Endothelial cell of umbilical vein (primary cell): ENCODE results near the gene SMOC1. TPM values are rescaled to one million over a fixed set of nuclear protein-coding genes. Genes with fewer than 3 reads are reported as not detected.

Experiments
- BruUV-seq: library from RNA; stranded (reverse); fragments of 400-500 nt; replicated peaks from 2 replicates; lab custom pipeline; 2021; lab: Mats Ljungman, UMichigan
- CTCF ChIA-PET: fragments of 300-600, 350-600 bp; sonication (Branson Sonifier 250); formaldehyde crosslinking; loops from one replicate; lab custom pipeline; 2021; ENCODE audit warnings: antibody characterized with exemption, inconsistent platforms; lab: Charles Lee
- POLR2A ChIA-PET: fragments of 300-600, 350-600 bp; sonication (Branson Sonifier 250); formaldehyde crosslinking; loops from one replicate; lab custom pipeline; 2021; ENCODE audit warnings: antibody characterized with exemption, inconsistent platforms; lab: Charles Lee
- DNase-seq: peaks from one replicate; pipeline ENCODE4 v3.0.0-alpha.2; 2011; ENCODE audit warnings: low read depth, low spot score
- FAIRE-seq: peaks from 2 replicates; lab custom pipeline; 2011; peaks lifted over from hg19 to GRCh38; lab: Jason Lieb, UNC
- H2AFZ ChIP-seq: 2 replicates; pipeline ENCODE4 v1.6.0; 2012; ENCODE audit warnings: low read depth, low read length, control low read depth, inconsistent platforms
- H3K27ac ChIP-seq: 2 replicates; pipeline ENCODE4 v1.5.1; 2011; ENCODE audit warnings: low read depth, mild to moderate bottlenecking, control low read depth, low read length, moderate library complexity; ENCODE audit not compliant: insufficient read depth
- H3K27me3 ChIP-seq, 2 experiments: 2 replicates each; pipeline versions ENCODE4 v1.6.0 to v1.6.1; 2011; ENCODE audit warnings: low read length in 2 of 2, mixed read lengths in 1 of 2; ENCODE audit not compliant: control insufficient read depth in 2 of 2, insufficient read depth in 2 of 2
- H3K36me3 ChIP-seq, 2 experiments: 2 replicates in 1 of 2; 3 replicates in 1 of 2; pipeline ENCODE4 v1.5.1; 2011; ENCODE audit warnings: low read length in 2 of 2, mild to moderate bottlenecking in 1 of 2, moderate library complexity in 1 of 2; ENCODE audit not compliant: control insufficient read depth in 2 of 2, insufficient read depth in 2 of 2; ENCODE audit errors: extremely low read depth in 1 of 2
- H3K4me1 ChIP-seq: 3 replicates; pipeline ENCODE4 v1.5.1; 2011; ENCODE audit warnings: mild to moderate bottlenecking, low read length; ENCODE audit not compliant: control insufficient read depth, insufficient read depth; ENCODE audit errors: extremely low read depth
- H3K4me2 ChIP-seq: 2 replicates; pipeline ENCODE4 v1.6.1; 2011; ENCODE audit warnings: low read length, control low read depth, mixed read lengths; ENCODE audit not compliant: insufficient read depth
- H3K4me3 ChIP-seq, 3 experiments: fragments of 200-600 bp in 1 of 3; sonication (generic), shearing (Covaris generic) in 1 of 3; replicated peaks in 1 of 3; 2 replicates each; pipeline ENCODE4 v1.5.1; 2011 to 2016; ENCODE audit warnings: control low read depth in 3 of 3, low read length in 3 of 3, mild to moderate bottlenecking in 2 of 3, inconsistent platforms in 1 of 3, low read depth in 1 of 3, moderate library complexity in 1 of 3; ENCODE audit not compliant: insufficient read depth in 1 of 3
- H3K79me2 ChIP-seq: 2 replicates; pipeline ENCODE4 v1.6.0; 2012; ENCODE audit warnings: low read length, inconsistent platforms; ENCODE audit not compliant: control insufficient read depth, insufficient read depth
- H3K9ac ChIP-seq: replicated peaks from 2 replicates; pipeline ENCODE3; 2011; ENCODE audit warnings: low read length, control low read depth; ENCODE audit not compliant: insufficient read depth; ENCODE audit errors: extremely low read depth
- H3K9me1 ChIP-seq: replicated peaks from 3 replicates; pipeline ENCODE4 v1.6.0; 2011; ENCODE audit warnings: mild to moderate bottlenecking, low read length; ENCODE audit not compliant: control insufficient read depth, insufficient read depth; ENCODE audit errors: extremely low read depth
- H3K9me3 ChIP-seq: replicated peaks from 2 replicates; pipeline ENCODE4 v1.5.1; 2012; ENCODE audit warnings: low read length, inconsistent platforms; ENCODE audit not compliant: control insufficient read depth, insufficient read depth
- H4K20me1 ChIP-seq: replicated peaks from 2 replicates; pipeline ENCODE3; 2011; ENCODE audit warnings: mild to moderate bottlenecking, low read length; ENCODE audit not compliant: control insufficient read depth, insufficient read depth; ENCODE audit errors: extremely low read depth
- CTCF ChIP-seq, 2 donors: IDR thresholded peaks; 1 replicate in 1 of 2; 2 replicates in 1 of 2; pipeline ENCODE4 v1.5.1; 2011; ENCODE audit warnings: low read length in 2 of 2, mild to moderate bottlenecking in 2 of 2, moderate library complexity in 2 of 2, control low read depth in 1 of 2, inconsistent platforms in 1 of 2, low read depth in 1 of 2; ENCODE audit not compliant: insufficient read depth in 1 of 2; ENCODE audit errors: extremely low read depth in 1 of 2
- EZH2 ChIP-seq: IDR thresholded peaks from 2 replicates; pipeline ENCODE4 v1.6.1; 2012; ENCODE audit warnings: borderline replicate concordance, low read depth, mild to moderate bottlenecking, moderate library complexity, low read length, inconsistent platforms; ENCODE audit not compliant: severe bottlenecking
- FOS ChIP-seq: IDR thresholded peaks from 2 replicates; pipeline ENCODE4 v1.6.1; 2011; ENCODE audit warnings: mild to moderate bottlenecking, low read length, moderate library complexity, borderline replicate concordance; ENCODE audit not compliant: insufficient read depth
- GATA2 ChIP-seq: IDR thresholded peaks from 2 replicates; pipeline ENCODE4 v1.7.0; 2011; ENCODE audit warnings: low read depth, mild to moderate bottlenecking, moderate library complexity, mixed read lengths, low read length; ENCODE audit not compliant: insufficient read length, insufficient read depth
- JUN ChIP-seq: IDR thresholded peaks from 2 replicates; pipeline ENCODE4 v1.6.1; 2011; ENCODE audit warnings: borderline replicate concordance, low read depth; ENCODE audit not compliant: insufficient read length, insufficient read depth
- MAX ChIP-seq: IDR thresholded peaks from 2 replicates; pipeline ENCODE4 v1.6.1; 2011; ENCODE audit not compliant: insufficient read depth, insufficient read length
- MYC ChIP-seq: IDR thresholded peaks from one replicate; pipeline ENCODE4 v1.6.1; 2011; ENCODE audit warnings: mild to moderate bottlenecking, low read depth, low read length
- POLR2A ChIP-seq: IDR thresholded peaks from 2 replicates; pipeline ENCODE4 v1.6.1; 2012; ENCODE audit warnings: low read depth, mild to moderate bottlenecking, control low read depth, low read length
- POLR2AphosphoS5 ChIP-seq: IDR thresholded peaks from 2 replicates; pipeline ENCODE4 v1.6.1; 2012; ENCODE audit warnings: low read depth, mild to moderate bottlenecking, control low read depth, low read length, moderate library complexity; ENCODE audit not compliant: insufficient read depth
- dilution Hi-C: fragments of 300-500 bp; cut with MboI; formaldehyde crosslinking; loops from one replicate; pipeline ENCODE4 v1.15.0; 2019; ENCODE audit warnings: low sequenced_read_pairs; ENCODE audit not compliant: extremely low pct_ligation_motif_present
- intact Hi-C: fragments of 100-400 bp; cut with micrococcal nuclease; formaldehyde crosslinking; loops from one replicate; pipeline ENCODE4 v1.10.0; 2022
- polyA plus RNA-seq, 4 experiments: library from polyadenylated mRNA; depleted of rRNA in 3 of 4; stranded (reverse) in 3 of 4; unstranded in 1 of 4; fragments of >200 nt; gene quantifications; 2 replicates each; pipeline versions ENCODE4 v1.2.1 to v1.2.3, GENCODE V29; 2011 to 2012; ENCODE audit warnings: missing spikeins in 1 of 4
- total RNA-seq: library from RNA; stranded (reverse); gene quantifications from 2 replicates; pipeline ENCODE4 v1.2.3, GENCODE V29; 2021

SMOC1 gene
- total and polyA plus RNA-seq, 2 donors (not counting 3 experiments of a cell fraction or from before 2014, with no cell fraction given) = 0.97 to 1.1 TPM

GRCh38 chr14:69877492-69877891 is 1.7 kb upstream of the SMOC1 start:
- ChIA-PET POLR2A (no interaction called here), CTCF (interaction anchor here (0.6 to 4.5 kb wide), 12 partner anchors 19 to 151 kb away, joined by 3 to 110 read pairs (median 7); no protein-coding TSS in a partner anchor)
- H3K9ac ChIP-seq = no peak overlapping the region
- no peak overlapping the region for H3K27ac ChIP-seq
- BruUV-seq = no TSS peak
- intact Hi-C loops = loop anchor here (1.0 to 5.0 kb wide), 4 partner anchors 59 to 151 kb away; no protein-coding TSS in a partner anchor
- FAIRE-seq (no peak), DNase-seq (peak; percentile 33)
- no peaks in the 10 kb centered on the region for H3K4me1 ChIP-seq
- no peaks in the 10 kb centered on the region for H3K36me3 ChIP-seq
- H3K9me1 ChIP-seq = no peaks in the 10 kb centered on the region
- dilution Hi-C loops = no loop called here
- no peaks in the 10 kb centered on the region for H3K79me2 ChIP-seq
- peaks cover 34% of the 10 kb centered on the region in 2 experiments for H3K27me3 ChIP-seq
- H3K4me2 ChIP-seq = no peak overlapping the region
- TF ChIP-seq CTCF (IDR thresholded peaks at IDR 0.05; ENCODE audit: extremely low read depth in 1 of 2, insufficient read depth in 1 of 2, low read depth in 1 of 2, low read length in 2 of 2) (peak; percentile 32 to 44), GATA2 (no peak)
- H3K4me3 ChIP-seq = no peak overlapping the region
- H3K9me3 ChIP-seq = no peaks in the 10 kb centered on the region
- H2AFZ ChIP-seq = no peak overlapping the region
- H4K20me1 ChIP-seq = no peaks in the 10 kb centered on the region

DNA sequence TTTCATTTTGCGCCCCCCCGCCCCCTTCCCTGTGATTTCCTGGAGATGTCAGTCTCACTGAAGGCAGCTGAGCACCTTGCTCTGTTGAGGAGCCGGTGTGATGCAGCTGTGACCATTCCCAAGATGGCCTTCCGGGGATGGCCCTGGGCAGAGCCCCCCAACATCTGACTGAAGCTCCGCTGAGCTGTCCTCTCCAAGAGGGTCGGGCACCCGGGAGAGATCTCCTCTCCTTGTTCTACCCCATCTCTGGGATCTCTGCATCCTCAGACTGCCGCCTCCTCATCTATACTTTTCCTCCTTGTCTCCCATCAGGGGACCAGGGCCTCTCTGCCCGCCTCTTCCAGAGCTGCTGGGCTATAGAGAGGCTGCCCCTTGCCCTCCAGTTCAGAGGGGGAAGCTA is 965 bp upstream of the SMOC1 start:
- no peaks in the 10 kb centered on the region for H3K4me1 ChIP-seq
- FAIRE-seq (no peak), DNase-seq (no peak)
- H4K20me1 ChIP-seq = no peaks in the 10 kb centered on the region
- no peaks in the 10 kb centered on the region for H3K79me2 ChIP-seq
- POLR2A ChIA-PET = no interaction called here
- H3K27ac ChIP-seq = no peak overlapping the region
- H3K4me2 ChIP-seq = no peak overlapping the region
- H3K4me3 ChIP-seq = no peak overlapping the region
- dilution Hi-C loops (no loop called here), intact Hi-C loops (loop anchor here (5.0 kb wide), 1 partner anchor 146 kb away; no protein-coding TSS in a partner anchor)
- TF ChIP-seq JUN (no peak), MAX (no peak), POLR2AphosphoS5 (no peak), EZH2 (no peak), GATA2 (no peak), CTCF (IDR thresholded peaks at IDR 0.05; ENCODE audit: extremely low read depth in 1 of 2, insufficient read depth in 1 of 2, low read depth in 1 of 2, low read length in 2 of 2) (no peak), MYC (no peak), FOS (no peak), POLR2A (no peak)
- H3K9me1 ChIP-seq = no peaks in the 10 kb centered on the region
- H3K36me3 ChIP-seq = no peaks in the 10 kb centered on the region
- no peaks in the 10 kb centered on the region for H3K9me3 ChIP-seq
- CTCF ChIA-PET = interaction anchor here (1.1 to 4.5 kb wide), 11 partner anchors 10 to 151 kb away, joined by 4 to 110 read pairs (median 7); no protein-coding TSS in a partner anchor
- peaks cover 34% of the 10 kb centered on the region in 2 experiments for H3K27me3 ChIP-seq
- no peak overlapping the region for H2AFZ ChIP-seq
- BruUV-seq = no TSS peak
- no peak overlapping the region for H3K9ac ChIP-seq
